ENCODE data around the gene SHISA6.

SHISA6 gene

DNA sequence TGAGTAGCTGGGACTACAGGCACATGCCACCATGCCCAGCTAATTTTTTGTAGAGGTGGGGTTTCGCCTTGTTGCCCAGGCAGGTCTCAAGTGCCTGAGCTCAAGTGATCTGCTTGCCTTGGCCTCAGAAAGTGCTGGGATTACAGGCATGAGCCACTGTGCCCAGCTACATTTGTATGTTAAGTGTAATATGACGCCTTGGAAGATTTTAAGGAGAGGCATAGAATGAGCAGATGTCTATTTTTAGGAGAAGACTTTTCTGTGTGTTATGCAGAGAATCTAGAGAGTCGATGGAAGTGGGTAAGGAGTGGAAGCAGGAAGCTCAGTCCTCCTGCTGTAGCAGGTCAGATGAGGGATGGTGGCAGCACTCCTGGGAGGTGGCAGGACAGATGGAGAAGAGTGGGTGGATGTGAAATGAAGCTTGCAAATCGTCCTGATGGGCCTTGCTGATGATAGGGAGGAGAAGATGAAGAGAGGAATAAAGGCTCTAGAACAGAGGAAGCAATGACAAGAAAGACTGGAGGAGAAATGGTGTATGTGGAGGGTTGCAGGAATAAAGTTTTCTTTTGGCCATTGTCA is 125.3 kb downstream of the SHISA6 start:
- TF ChIP-seq, protein P1, sequence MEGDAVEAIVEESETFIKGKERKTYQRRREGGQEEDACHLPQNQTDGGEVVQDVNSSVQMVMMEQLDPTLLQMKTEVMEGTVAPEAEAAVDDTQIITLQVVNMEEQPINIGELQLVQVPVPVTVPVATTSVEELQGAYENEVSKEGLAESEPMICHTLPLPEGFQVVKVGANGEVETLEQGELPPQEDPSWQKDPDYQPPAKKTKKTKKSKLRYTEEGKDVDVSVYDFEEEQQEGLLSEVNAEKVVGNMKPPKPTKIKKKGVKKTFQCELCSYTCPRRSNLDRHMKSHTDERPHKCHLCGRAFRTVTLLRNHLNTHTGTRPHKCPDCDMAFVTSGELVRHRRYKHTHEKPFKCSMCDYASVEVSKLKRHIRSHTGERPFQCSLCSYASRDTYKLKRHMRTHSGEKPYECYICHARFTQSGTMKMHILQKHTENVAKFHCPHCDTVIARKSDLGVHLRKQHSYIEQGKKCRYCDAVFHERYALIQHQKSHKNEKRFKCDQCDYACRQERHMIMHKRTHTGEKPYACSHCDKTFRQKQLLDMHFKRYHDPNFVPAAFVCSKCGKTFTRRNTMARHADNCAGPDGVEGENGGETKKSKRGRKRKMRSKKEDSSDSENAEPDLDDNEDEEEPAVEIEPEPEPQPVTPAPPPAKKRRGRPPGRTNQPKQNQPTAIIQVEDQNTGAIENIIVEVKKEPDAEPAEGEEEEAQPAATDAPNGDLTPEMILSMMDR (IDR thresholded peaks at IDR 0.05): no peak
- H3K9me3 ChIP-seq: no peaks in the 10 kb centered on the region
- no peaks in the 10 kb centered on the region for H3K36me3 ChIP-seq

DNA sequence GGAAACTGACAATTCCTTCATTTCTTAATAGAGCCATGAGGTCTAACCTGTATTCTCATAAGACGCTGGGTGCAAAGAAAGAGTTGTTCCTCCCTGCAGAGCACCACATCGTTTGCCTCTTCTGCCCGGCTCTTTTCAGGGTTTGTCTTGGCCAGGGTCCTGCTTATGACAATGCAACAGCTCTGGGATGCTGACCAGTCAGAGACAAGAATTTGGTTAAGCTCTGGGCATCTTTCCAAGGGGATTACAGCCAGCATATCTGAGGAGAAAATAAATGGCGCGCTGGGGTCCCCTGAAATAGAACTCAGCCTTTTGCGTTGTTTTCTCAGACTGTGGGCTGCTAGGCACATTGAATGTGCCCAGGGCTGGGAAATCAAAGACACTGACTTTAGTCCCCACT is 128.6 kb downstream of the SHISA6 start:
- no peaks in the 10 kb centered on the region for H3K9me3 ChIP-seq
- TF ChIP-seq, protein P1 (IDR thresholded peaks at IDR 0.05): no peak

More for the DNA sequence above, 125.3 kb downstream of the SHISA6 start:
- Histone ChIP-seq H3K27me3 (no peaks in the 10 kb centered on the region), H3K4me1 (ENCODE audit: control insufficient read depth in 1 of 2, insufficient read depth in 1 of 2, low read depth in 1 of 2, low read length in 1 of 2) (no peaks in the 10 kb centered on the region), H3K27ac (no peak overlapping the region), H3K4me3 (ENCODE audit: low read depth in 1 of 2, low read length in 1 of 2) (no peak overlapping the region)

DNA sequence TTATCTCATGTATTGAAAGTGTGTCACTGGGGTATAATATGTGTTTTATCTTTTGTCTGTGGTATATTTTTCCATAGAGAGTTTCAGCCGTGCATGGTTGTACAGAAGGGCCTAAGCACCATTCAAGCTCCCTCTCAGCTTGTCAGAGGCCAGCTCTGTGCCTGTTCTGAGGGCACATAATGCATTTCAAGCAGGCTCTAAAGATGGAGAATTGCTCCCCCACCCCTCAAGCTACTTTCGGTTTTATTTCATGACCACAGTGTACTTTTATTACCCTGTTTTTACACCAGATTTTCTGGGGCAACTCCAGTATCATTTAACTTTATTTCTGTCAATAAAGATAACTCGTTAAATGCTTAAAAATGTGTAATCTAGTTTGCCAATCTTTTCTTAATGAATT is 131.7 kb downstream of the SHISA6 start:
- TF ChIP-seq, protein P1 (IDR thresholded peaks at IDR 0.05): no peak
- Histone ChIP-seq H3K27me3 (no peaks in the 10 kb centered on the region), H3K36me3 (no peaks in the 10 kb centered on the region), H3K9me3 (no peaks in the 10 kb centered on the region), H3K27ac (no peak overlapping the region), H3K4me3 (ENCODE audit: low read depth in 1 of 2, low read length in 1 of 2) (no peak overlapping the region), H3K4me1 (ENCODE audit: control insufficient read depth in 1 of 2, insufficient read depth in 1 of 2, low read depth in 1 of 2, low read length in 1 of 2) (no peaks in the 10 kb centered on the region)

More for the DNA sequence above, 128.6 kb downstream of the SHISA6 start:
- H3K36me3 ChIP-seq: no peaks in the 10 kb centered on the region
- no peaks in the 10 kb centered on the region for H3K4me1 ChIP-seq (ENCODE audit: control insufficient read depth in 1 of 2, insufficient read depth in 1 of 2, low read depth in 1 of 2, low read length in 1 of 2)
- no peak overlapping the region for H3K4me3 ChIP-seq (ENCODE audit: low read depth in 1 of 2, low read length in 1 of 2)
- no peaks in the 10 kb centered on the region for H3K27me3 ChIP-seq
- no peak overlapping the region for H3K27ac ChIP-seq

DNA sequence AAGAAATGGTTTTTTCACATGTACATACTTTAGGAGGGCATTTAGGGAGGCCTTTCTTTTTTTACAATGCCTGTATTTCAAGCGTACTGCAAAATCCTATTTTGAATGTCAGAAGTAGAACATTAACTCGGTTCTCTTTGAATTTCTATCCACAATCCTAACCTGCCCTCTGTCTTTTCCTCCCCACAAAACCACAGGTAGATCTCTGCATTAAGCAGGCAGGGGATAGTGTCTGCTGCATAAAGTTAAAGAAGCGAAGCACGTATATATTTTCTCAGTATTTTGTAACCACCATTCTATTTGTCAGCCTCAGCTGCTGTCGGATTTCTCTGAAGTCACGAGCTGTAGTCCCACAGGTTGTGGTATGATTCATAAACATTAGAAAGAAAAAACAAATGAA is 137.5 kb downstream of the SHISA6 start:
- TF ChIP-seq, protein P1 (IDR thresholded peaks at IDR 0.05): no peak
- Histone ChIP-seq H3K4me3 (ENCODE audit: low read depth in 1 of 2, low read length in 1 of 2) (no peak overlapping the region), H3K9me3 (no peaks in the 10 kb centered on the region), H3K27me3 (no peaks in the 10 kb centered on the region), H3K27ac (no peak overlapping the region), H3K36me3 (no peaks in the 10 kb centered on the region), H3K4me1 (ENCODE audit: control insufficient read depth in 1 of 2, insufficient read depth in 1 of 2, low read depth in 1 of 2, low read length in 1 of 2) (no peaks in the 10 kb centered on the region)

DNA sequence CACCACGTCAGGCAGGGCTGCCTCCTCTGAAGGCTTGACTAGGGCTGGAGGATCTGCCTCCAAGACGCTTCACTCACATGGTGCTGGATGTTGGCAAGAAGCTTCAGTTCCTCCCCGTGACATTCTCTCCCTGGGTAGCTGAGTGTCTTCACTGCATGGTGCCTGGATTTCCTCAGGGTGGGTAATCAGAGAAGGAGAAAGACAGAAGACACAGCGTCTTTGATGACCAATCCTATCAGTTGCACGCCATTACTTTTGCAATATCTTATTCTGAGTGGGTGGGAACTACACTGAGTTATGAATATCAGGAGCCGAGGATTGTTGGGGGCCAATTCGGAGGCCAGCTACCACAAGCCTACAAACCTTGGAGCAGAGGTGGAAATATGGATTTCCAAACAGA is 139.7 kb downstream of the SHISA6 start:
- Histone ChIP-seq H3K4me1 (ENCODE audit: control insufficient read depth in 1 of 2, insufficient read depth in 1 of 2, low read depth in 1 of 2, low read length in 1 of 2) (no peaks in the 10 kb centered on the region), H3K9me3 (no peaks in the 10 kb centered on the region), H3K4me3 (ENCODE audit: low read depth in 1 of 2, low read length in 1 of 2) (no peak overlapping the region), H3K27me3 (no peaks in the 10 kb centered on the region), H3K36me3 (no peaks in the 10 kb centered on the region), H3K27ac (no peak overlapping the region)
- TF ChIP-seq, protein P1 (IDR thresholded peaks at IDR 0.05): no peak

Measured in neutrophil (primary cell).